ENCODE measurements around the gene MATCAP1. TPM values are rescaled to one million over a fixed set of nuclear protein-coding genes. Genes with fewer than 3 reads are reported as not detected.

MATCAP1 gene
- polyA plus RNA-seq, 1 of the 3 experiments (the other 2 are of a cell fraction), result 68.5 TPM

- H3K9me2 ChIP-seq, result no peaks in the 10 kb centered on the region
These were observed 25.8 kb upstream of the MATCAP1 start for GRCh38 chr16:67209565-67209964.

More at GRCh38 chr16:67209565-67209964, 25.8 kb upstream of the MATCAP1 start:
- Histone ChIP-seq H3K36me3 (replicated peaks in 1 of 2; ENCODE audit: control insufficient read depth in 1 of 2, insufficient read depth in 2 of 2, low read length in 1 of 2) (no peaks in the 10 kb centered on the region), H3K4me1 (ENCODE audit: control insufficient read depth in 1 of 2, insufficient read depth in 2 of 2, low read depth in 1 of 2, low read length in 1 of 2) (peaks cover 8 to 11% of the 10 kb centered on the region in 2 experiments; a peak in 2 of 4 replicates), H3K9ac (no peak overlapping the region), H3F3A (replicated peaks; ENCODE audit: insufficient read depth) (peaks cover 4% of the 10 kb centered on the region), H3K79me2 (ENCODE audit: insufficient read depth) (no peaks in the 10 kb centered on the region), H2AFZ (ENCODE audit: low read depth) (no peak overlapping the region), H4K20me1 (ENCODE audit: insufficient read depth) (no peaks in the 10 kb centered on the region), H3K27me3 (ENCODE audit: insufficient read depth) (no peaks in the 10 kb centered on the region), H3K4me2 (no peak overlapping the region), H3K27ac (ENCODE audit: low read depth in 2 of 2, low read length in 1 of 2) (no peak overlapping the region), H3K9me3 (no peaks in the 10 kb centered on the region), H3K4me3 (ENCODE audit: low read depth in 2 of 2, low read length in 1 of 2) (no peak overlapping the region)
- no peak for DNase-seq
- ChIA-PET POLR2A (interaction anchor here (1.5 to 4.0 kb wide), 3 partner anchors 8 to 17 kb away, joined by 4 to 21 read pairs (median 8); partner anchors contain the start of gene TMEM208), CTCF (interaction anchor here (1.1 to 1.5 kb wide), 3 partner anchors 11 to 16 kb away, joined by 3 to 8 read pairs (median 3); partner anchors contain the start of gene ELMO3)
- 96% methylated on average over 8 of the region's 8 CpGs for whole genome bisulfite sequencing (ENCODE audit: low lambda C conversion rate)
- TF ChIP-seq RCOR1 (IDR thresholded peaks at IDR 0.05; ENCODE audit: low read length) (no peak), USF2 (IDR thresholded peaks at IDR 0.05; ENCODE audit: borderline replicate concordance, low read depth, low read length) (no peak), EZH2phosphoT487 (IDR thresholded peaks at IDR 0.05; ENCODE audit: borderline replicate concordance, low read depth) (no peak), PBX3 (IDR thresholded peaks at IDR 0.05) (no peak), NRF1 (IDR thresholded peaks at IDR 0.05; ENCODE audit: low read depth, low read length) (no peak), GATA2 (CRISPR knock-in tag; IDR thresholded peaks at IDR 0.05) (no peak), POLR2AphosphoS5 (IDR thresholded peaks at IDR 0.05; ENCODE audit: low read depth, low read length) (no peak), MXI1 (IDR thresholded peaks at IDR 0.05; ENCODE audit: low read depth, low read length) (no peak), RXRA (IDR thresholded peaks at IDR 0.05; ENCODE audit: borderline replicate concordance, low read depth) (no peak), REST (IDR thresholded peaks at IDR 0.05; ENCODE audit: low read depth, low read length) (no peak), ZBTB33 (IDR thresholded peaks at IDR 0.05; ENCODE audit: borderline replicate concordance, low read depth) (no peak), FOXM1 (IDR thresholded peaks at IDR 0.05; ENCODE audit: low read depth) (no peak), USF1 (IDR thresholded peaks at IDR 0.05; ENCODE audit: borderline replicate concordance, low read depth) (no peak), CTCF (IDR thresholded peaks at IDR 0.05) (no peak), CHD2 (IDR thresholded peaks at IDR 0.05; ENCODE audit: low read length, partially characterized antibody) (no peak), RFX5 (IDR thresholded peaks at IDR 0.05; ENCODE audit: low read length) (no peak), ELF1 (IDR thresholded peaks at IDR 0.05) (no peak)

All from SK-N-SH (cell line).